ENCODE measurements around the gene CASKIN1. TPM values are rescaled to one million over a fixed set of nuclear protein-coding genes. Genes with fewer than 3 reads are reported as not detected.

CASKIN1 gene
- total RNA-seq, 1 donor from 2014 or later: 1.6 TPM

DNA sequence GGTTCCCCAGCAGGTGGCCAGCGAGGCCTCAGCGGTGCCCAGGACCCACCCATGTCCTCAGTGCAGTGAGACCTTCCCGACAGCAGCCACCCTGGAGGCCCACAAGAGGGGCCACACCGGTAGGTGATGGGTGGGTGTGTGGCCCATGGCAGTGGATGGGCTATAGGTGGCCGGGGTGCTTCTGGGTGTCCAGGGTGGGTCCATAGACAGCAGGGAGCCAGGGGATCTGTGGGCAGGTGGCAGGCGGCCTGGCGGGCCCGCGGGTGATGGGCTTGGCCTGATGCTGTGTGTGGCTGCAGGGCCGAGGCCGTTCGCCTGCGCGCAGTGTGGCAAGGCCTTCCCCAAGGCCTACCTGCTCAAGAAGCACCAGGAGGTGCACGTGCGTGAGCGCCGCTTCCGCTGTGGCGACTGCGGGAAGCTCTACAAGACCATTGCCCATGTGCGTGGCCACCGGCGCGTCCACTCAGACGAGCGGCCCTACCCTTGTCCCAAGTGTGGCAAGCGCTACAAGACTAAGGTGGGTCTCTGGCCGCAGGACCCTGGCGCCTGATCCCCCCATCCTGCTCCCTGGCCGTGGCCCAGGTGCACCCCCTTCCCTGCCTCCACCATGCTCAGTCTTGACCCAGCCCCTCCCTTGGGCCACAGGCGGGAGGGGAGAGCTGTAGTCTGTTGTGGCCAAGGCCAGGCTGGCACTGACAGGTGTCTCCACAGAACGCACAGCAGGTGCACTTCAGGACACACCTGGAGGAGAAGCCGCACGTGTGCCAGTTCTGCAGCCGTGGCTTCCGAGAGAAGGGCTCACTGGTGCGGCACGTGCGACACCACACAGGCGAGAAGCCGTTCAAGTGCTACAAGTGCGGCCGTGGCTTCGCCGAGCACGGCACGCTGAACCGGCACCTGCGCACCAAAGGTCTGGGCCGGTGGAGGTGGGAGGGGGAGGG lies 37.7 kb upstream of the CASKIN1 start:
- TF ChIP-seq, protein P1, sequence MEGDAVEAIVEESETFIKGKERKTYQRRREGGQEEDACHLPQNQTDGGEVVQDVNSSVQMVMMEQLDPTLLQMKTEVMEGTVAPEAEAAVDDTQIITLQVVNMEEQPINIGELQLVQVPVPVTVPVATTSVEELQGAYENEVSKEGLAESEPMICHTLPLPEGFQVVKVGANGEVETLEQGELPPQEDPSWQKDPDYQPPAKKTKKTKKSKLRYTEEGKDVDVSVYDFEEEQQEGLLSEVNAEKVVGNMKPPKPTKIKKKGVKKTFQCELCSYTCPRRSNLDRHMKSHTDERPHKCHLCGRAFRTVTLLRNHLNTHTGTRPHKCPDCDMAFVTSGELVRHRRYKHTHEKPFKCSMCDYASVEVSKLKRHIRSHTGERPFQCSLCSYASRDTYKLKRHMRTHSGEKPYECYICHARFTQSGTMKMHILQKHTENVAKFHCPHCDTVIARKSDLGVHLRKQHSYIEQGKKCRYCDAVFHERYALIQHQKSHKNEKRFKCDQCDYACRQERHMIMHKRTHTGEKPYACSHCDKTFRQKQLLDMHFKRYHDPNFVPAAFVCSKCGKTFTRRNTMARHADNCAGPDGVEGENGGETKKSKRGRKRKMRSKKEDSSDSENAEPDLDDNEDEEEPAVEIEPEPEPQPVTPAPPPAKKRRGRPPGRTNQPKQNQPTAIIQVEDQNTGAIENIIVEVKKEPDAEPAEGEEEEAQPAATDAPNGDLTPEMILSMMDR (IDR thresholded peaks at IDR 0.05): no peak
- H3K4me3 ChIP-seq: no peak overlapping the region
- H3K36me3 ChIP-seq: no peaks in the 10 kb centered on the region
- peaks cover 44% of the 10 kb centered on the region for H4K20me1 ChIP-seq (ENCODE audit: low read depth)
- H3K9ac ChIP-seq: no peak overlapping the region
- H3K9me3 ChIP-seq (ENCODE audit: low read depth): no peaks in the 10 kb centered on the region
- H3K27ac ChIP-seq: no peak overlapping the region
- no peak overlapping the region for H3K4me3 Mint-ChIP-seq
- no peaks in the 10 kb centered on the region for H3K79me2 ChIP-seq (ENCODE audit: low read depth)
- H3K4me1 ChIP-seq: peaks cover 26% of the 10 kb centered on the region
- no peak overlapping the region for H3K27ac Mint-ChIP-seq
- peaks cover 5% of the 10 kb centered on the region for H3K36me3 Mint-ChIP-seq
- H3K27me3 ChIP-seq: peaks cover 31% of the 10 kb centered on the region
- H3F3A ChIP-seq (ENCODE audit: low read depth): peaks cover 32% of the 10 kb centered on the region
- H3K4me1 Mint-ChIP-seq: no peaks in the 10 kb centered on the region
- peaks cover 7% of the 10 kb centered on the region for H3K27me3 Mint-ChIP-seq (ENCODE audit: insufficient read depth, low read depth)
- H3K4me2 ChIP-seq: no peak overlapping the region
- no peak overlapping the region for H2AFZ ChIP-seq (replicated peaks)
- no peaks in the 10 kb centered on the region for H3K9me3 Mint-ChIP-seq
- DNase-seq (ENCODE audit: low spot score): no peak

DNA sequence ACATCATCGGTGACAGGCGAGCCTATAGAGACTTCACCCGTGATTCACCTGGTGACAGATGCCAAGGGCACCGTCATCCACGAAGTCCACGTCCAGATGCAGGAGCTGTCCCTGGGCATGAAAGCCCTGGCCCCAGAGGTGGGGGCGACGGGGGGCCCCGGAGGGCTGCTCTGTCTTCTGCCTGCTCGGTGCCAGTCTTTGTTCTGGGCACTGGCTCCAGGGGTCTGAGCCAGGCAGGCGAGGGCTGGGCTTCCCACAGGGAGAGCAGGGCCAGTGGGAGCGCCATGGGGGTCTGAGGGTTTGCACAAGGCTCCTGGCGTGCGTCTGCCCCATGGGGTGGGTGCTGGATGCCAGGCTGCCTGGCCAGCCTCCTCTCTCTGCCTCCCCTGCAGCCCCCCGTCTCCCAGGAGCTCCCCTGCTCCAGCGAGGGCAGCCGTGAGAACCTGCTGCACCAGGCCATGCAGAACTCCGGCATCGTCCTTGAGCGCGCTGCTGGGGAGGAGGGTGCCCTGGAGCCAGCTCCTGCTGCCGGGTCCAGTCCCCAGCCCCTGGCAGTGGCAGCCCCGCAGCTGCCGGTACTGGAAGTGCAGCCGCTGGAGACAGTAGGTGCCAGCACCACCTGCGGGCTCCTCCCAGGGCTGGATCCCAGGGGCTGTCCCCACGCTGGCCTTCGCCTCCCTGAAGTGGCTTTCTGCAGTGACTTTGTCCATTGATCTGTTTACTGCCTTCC lies 36.8 kb upstream of the CASKIN1 start:
- no peaks in the 10 kb centered on the region for H3K36me3 ChIP-seq
- no peak overlapping the region for H3K4me3 Mint-ChIP-seq

DNA sequence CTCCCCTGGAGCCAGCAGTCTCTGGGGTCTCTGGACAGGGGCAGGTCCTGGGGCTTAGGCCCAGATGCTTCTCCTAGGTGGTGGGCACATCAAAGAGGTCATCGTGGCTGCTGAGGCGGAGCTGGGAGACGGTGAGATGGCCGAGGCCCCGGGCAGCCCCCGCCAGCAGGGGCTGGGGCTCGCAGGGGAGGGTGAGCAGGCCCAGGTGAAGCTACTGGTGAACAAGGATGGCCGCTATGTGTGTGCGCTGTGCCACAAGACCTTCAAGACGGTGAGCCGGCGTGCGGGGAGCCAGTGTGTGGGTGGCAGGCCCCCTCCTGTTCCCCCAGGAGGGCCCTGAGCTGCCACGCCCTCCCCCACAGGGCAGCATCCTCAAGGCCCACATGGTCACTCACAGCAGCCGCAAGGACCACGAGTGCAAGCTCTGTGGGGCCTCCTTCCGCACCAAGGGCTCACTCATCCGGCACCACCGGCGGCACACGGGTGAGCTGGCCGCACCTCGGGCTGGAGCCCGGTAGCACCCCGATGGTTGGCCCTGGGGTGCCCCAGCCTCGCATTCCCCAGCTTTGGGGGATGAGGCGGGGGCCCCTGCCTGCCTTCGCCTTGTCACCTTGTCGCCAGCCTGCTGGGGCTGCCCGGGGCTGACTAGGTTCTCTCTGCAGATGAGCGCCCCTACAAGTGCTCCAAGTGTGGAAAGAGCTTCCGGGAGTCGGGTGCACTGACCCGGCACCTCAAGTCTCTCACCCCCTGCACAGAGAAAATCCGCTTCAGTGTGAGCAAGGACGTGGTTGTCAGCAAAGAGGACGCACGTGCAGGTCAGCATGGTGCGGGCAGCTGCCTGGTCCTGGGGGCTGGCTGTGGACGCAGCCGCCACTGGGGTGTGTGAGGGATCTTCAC lies 35.9 kb upstream of the CASKIN1 start:
- Histone ChIP-seq H3K4me2 (no peak overlapping the region), H3F3A (ENCODE audit: low read depth) (peaks cover 18% of the 10 kb centered on the region), H3K4me1 (peaks cover 14% of the 10 kb centered on the region), H3K9me3 (ENCODE audit: low read depth) (no peaks in the 10 kb centered on the region), H3K4me3 (no peak overlapping the region), H3K27ac (no peak overlapping the region), H4K20me1 (ENCODE audit: low read depth) (peaks cover 26% of the 10 kb centered on the region), H2AFZ (replicated peaks) (no peak overlapping the region), H3K27me3 (peaks cover 19% of the 10 kb centered on the region), H3K36me3 (no peaks in the 10 kb centered on the region), H3K9ac (no peak overlapping the region), H3K79me2 (ENCODE audit: low read depth) (peaks cover 4% of the 10 kb centered on the region)
- TF ChIP-seq EZH2 (IDR thresholded peaks at IDR 0.05) (no peak), EZH2phosphoT487 (IDR thresholded peaks at IDR 0.05) (no peak)
- TF ChIP-seq, protein P1 (IDR thresholded peaks at IDR 0.05): no peak
- H3K4me1 Mint-ChIP-seq: no peaks in the 10 kb centered on the region
- no peaks in the 10 kb centered on the region for H3K9me3 Mint-ChIP-seq
- no peak for DNase-seq (ENCODE audit: low spot score)
- peaks cover 5% of the 10 kb centered on the region for H3K36me3 Mint-ChIP-seq
- no peak overlapping the region for H3K4me3 Mint-ChIP-seq
- peaks cover 5% of the 10 kb centered on the region for H3K27me3 Mint-ChIP-seq (ENCODE audit: insufficient read depth, low read depth)
- no peak overlapping the region for H3K27ac Mint-ChIP-seq

More for the DNA sequence above, 36.8 kb upstream of the CASKIN1 start:
- Mint-ChIP-seq H3K36me3 (peaks cover 5% of the 10 kb centered on the region), H3K27ac (no peak overlapping the region), H3K27me3 (ENCODE audit: insufficient read depth, low read depth) (peaks cover 7% of the 10 kb centered on the region), H3K9me3 (no peaks in the 10 kb centered on the region), H3K4me1 (no peaks in the 10 kb centered on the region)
- H3K4me3 ChIP-seq: no peak overlapping the region
- H3K79me2 ChIP-seq (ENCODE audit: low read depth): no peaks in the 10 kb centered on the region
- H3K4me1 ChIP-seq: peaks cover 20% of the 10 kb centered on the region
- peaks cover 35% of the 10 kb centered on the region for H4K20me1 ChIP-seq (ENCODE audit: low read depth)
- no peak overlapping the region for H3K9ac ChIP-seq
- no peak overlapping the region for H3K27ac ChIP-seq
- no peak for DNase-seq (ENCODE audit: low spot score)
- H3K9me3 ChIP-seq (ENCODE audit: low read depth): no peaks in the 10 kb centered on the region
- no peak for TF ChIP-seq EZH2phosphoT487 (IDR thresholded peaks at IDR 0.05)
- TF ChIP-seq, protein P1 (IDR thresholded peaks at IDR 0.05): no peak
- no peak for TF ChIP-seq EZH2 (IDR thresholded peaks at IDR 0.05)
- H3K27me3 ChIP-seq: peaks cover 28% of the 10 kb centered on the region
- peaks cover 24% of the 10 kb centered on the region for H3F3A ChIP-seq (ENCODE audit: low read depth)
- no peak overlapping the region for H3K4me2 ChIP-seq
- no peak overlapping the region for H2AFZ ChIP-seq (replicated peaks)

All from neural progenitor cell (in vitro differentiated cells).